Inflammatory macrophage treated with lipopolysaccharide for 1 hour (primary cell): Measurements from ENCODE around the gene OR7A5.
"Not testable (repeated sequence)": the region's sequence is repeated elsewhere in the genome, so short reads cannot be mapped to it uniquely, and the experiment has no call there.

Source experiments
- DNase-seq, 2 donors: peaks; one replicate each; pipeline ENCODE4 v3.0.0-alpha.2; 2020 to 2022

Gene OR7A5

DNA sequence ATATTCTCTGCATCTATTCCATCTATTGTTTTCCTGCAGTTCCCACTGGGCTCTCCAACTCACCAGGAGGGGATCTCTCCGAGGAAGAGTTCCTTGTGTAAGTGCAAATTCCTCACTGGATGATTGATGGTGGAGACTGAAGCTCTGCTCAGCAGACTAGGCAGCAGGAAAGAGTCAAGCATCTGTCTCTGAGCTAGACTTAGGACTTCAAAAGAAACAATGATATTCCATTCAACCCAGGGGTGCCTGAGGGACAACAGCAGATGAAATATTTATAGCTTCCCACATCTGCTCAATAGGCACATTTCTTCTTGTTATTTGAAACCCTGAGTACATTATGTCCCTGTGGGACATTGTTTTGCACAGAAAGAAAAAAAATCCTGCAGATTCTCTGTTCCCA, at the start of gene OR7A5, which contains the start of gene OR7C1:
TSS of gene OR7A5 (minus strand) at position 175 of the 400 bp plus-strand sequence. CDS start 6,944 bp downstream, outside the sequence.
TSS of gene OR7C1 (minus strand) at position 175 of the 400 bp plus-strand sequence. CDS start 35,049 bp downstream, outside the sequence.
- DNase-seq, result no peak

DNA sequence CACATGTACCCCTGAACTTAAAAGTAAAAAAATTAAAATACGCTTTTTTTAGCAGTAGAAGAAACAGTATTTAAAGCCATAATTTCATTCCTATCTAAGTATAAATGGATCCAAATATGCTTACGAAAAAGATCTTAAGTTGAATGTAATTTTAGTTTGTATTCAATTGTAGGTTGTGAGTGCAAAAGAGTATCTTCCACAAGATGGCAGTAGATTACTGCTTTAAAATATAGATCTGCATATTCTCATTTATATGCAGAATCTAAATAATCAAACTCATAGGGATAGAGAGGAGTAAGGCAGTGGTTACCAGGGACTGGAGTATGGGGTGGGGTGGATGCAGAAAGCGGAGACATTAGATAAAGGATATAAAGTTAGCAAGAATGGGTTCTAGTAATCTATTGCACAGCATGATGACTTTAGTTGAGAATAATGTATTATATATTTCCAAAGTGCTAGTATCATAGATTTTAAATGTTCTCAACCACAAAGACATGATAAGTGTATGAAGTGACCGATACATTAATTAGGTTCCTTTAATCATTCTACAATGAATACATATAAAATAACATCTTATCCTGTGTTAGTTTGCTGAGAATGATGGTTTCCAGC, 36.7 kb upstream of the OR7A5 start:
- DNase-seq, result peak; percentile 23 to 75

DNA sequence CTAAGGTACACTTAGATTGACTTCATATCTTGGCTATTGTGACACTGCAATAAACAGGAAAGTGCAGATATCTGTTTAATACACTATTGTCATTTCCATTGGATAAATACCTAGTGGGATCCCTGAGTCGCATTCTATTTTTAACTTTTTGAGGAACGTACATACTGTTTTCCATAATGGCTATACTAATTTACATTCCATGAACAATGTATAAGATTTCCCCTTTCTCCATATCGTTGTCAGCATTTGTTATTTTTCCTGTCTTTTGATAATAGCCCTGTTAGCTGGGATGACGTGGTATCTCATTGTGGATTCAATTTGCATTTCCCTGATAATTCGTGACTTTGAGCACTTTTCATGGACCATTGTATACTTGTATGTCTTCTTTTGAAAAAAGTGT, 33.5 kb upstream of the OR7A5 start:
- DNase-seq, result no peak

DNA sequence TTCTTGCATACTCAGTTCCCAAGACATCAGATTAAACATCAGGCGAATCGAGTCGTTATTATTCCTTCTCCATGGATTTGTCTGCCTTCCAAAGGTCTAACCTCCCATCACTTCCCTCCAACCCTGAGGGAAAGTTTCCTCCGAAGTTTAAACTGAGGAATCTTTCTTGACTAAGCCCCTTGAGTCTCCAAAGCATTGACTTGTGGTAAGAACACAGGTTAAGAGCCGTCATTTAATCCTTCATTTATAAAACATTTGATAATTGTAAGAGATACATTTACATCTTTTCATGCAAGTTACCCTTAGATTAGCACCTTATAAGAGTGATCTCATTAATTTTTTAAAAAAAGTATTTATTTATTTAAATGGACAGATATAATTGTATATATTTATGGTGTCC, 13.8 kb upstream of the OR7A5 start, which contains the start of gene OR7A10:
TSS of gene OR7A10 (minus strand) at position 101 of the 400 bp plus-strand sequence. CDS start 7,045 bp downstream, outside the sequence.
- no peak for DNase-seq

- no peak for DNase-seq
Measured at GRCh38 chr19:14843578-14843977, 8.6 kb upstream of the OR7A5 start.

DNA sequence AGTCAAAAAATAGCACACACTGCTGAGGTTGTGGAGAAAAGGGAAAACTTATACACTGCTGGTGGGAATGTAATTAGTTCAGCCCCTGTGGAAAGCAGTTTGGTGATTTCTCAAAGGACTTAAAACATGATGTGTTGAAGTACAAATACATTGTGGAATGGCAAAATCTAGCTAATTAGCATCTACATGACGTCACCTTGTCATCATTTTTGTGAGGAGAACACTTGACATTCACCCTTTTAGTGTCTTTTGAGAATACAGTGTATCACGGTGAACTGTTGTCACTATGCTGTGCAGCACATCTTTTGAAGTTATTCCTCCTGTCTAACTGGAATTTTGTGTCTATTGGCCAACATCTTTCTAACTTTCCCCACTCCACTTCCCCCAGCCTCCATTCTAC, 8.2 kb upstream of the OR7A5 start:
- no peak for DNase-seq

- DNase-seq, result no peak
Measured at GRCh38 chr19:14840206-14840605, 5.2 kb upstream of the OR7A5 start.

- DNase-seq, result no peak
Measured at GRCh38 chr19:14837391-14837790, 2.4 kb upstream of the OR7A5 start.

DNA sequence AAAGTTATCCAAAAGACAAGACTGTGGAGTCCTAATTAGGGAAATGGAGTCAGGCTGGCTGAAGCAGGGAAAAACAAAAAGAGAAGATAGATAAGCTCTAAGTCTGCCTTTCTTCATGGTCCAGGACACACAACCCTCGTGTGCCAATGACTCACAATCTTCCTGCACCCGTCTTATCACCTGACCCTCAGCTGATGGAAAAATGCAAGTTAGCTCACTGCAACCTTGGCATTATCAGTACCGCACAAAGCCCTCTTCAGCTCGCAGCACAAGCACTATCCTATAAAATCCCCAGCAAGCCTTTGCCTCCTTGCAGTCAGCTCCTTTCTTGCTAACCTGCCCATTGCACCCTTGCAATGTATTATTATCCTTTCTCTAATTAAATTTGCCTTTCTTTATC, 4.3 kb downstream of the OR7A5 start:
- no peak for DNase-seq

GRCh38 chr19:14826006-14826405, 9.0 kb downstream of the OR7A5 start:
- DNase-seq, result no peak

DNA sequence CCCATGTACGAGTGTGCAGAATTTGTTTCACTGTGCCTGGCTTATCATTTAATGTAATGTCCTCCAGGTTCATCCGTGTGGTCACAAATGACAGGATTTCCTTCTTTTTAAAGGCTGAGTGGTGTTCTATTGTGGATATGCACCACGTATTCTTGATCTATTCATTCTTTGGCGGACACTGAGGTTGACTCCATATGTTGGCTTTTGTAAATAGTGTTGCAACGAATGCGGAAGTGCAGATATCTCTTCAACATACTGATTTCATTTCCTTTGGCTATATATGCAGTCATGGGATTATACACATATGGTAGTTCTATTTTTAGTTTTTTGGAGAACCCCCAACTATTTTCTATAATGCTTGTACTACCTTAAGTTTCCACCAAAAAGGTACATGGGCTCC, 13.0 kb downstream of the OR7A5 start:
- DNase-seq, result peak; percentile 46 to 65

DNA sequence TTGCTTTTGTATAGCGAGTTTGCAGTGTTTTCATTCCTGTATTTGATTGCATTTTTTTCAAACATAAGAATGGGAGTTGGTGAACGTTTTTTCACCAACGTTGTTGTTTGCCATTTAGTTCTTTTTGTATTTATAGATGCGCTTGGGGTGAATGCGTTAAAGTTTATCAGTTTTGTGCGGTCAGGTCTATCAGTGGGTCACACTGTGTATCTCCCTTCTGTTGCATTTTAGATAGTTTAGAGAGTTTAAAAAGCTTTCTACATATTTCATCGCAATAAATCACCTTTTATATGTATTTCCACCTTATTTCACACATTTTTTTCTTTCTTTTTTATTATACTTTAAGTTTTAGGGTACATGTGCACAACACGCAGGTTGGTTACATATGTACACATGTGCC, 16.4 kb downstream of the OR7A5 start:
- no peak for DNase-seq

GRCh38 chr19:14817052-14817451, 17.9 kb downstream of the OR7A5 start:
- no peak for DNase-seq

- no peak for DNase-seq
Measured at GRCh38 chr19:14814982-14815652, 19.9 kb downstream of the OR7A5 start.

- no peak for DNase-seq
Measured at GRCh38 chr19:14809272-14810057, 25.5 kb downstream of the OR7A5 start.

- no peak for DNase-seq
Measured at GRCh38 chr19:14804765-14805164, 30.2 kb downstream of the OR7A5 start.

DNA sequence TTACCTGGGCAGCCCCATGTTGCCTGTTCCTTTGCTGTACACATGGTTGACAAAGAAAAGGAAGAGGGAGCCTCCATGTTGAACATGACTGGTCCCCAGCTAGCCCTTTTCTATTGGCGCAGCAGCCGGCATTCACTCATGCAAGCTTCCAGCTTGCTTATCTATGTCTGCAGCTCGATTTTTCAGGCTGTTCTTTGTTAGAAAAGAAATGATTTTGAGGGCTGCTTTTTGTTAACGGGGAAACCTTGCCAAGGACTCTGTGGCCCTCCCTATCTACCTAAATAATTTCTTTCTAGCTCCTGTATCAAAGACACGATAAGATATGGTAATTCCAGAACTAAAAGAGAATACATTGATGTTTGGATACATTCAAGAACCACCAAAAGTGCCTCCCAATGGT, 36.2 kb downstream of the OR7A5 start:
- no peak for DNase-seq

GRCh38 chr19:14796021-14796420, 39.0 kb downstream of the OR7A5 start:
- DNase-seq, result no peak

DNA sequence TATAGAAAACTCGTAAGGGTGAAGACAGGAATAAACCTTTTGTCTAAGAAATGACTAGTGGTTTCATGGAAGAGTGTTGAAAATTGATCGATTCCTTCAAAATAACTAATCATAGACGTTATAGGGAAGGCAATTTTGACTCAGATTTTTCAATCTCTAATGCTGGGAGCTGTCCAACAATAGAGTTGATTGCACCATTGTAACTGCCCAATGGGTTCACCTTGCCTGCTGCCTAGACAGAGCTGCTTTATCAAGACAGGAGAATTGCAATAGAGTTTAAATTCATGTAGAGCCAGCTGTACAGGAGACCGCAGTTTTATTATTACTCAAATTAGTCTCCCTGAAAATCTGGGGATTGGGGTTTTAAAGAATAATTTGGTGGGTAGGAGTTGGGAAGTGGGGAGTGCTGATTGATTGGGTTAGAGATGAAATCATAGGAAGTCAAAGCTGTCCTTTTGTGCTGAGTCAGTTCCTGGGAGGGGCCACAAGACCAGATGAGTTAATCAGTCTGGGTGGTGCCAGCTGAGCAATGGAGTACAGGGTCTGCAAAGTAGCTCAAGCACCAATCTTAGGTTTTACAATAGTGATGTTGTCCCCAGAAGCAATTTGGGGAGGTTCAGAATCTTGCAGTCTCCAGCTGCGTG, 39.8 kb downstream of the OR7A5 start:
- DNase-seq, result peak in 1 of 2 donors; percentile 36

- not testable (repeated sequence) for DNase-seq
Measured at GRCh38 chr19:14792250-14792649, 42.7 kb downstream of the OR7A5 start.

GRCh38 chr19:14786421-14786851, 48.5 kb downstream of the OR7A5 start:
- peak; percentile 25 to 47 for DNase-seq

DNA sequence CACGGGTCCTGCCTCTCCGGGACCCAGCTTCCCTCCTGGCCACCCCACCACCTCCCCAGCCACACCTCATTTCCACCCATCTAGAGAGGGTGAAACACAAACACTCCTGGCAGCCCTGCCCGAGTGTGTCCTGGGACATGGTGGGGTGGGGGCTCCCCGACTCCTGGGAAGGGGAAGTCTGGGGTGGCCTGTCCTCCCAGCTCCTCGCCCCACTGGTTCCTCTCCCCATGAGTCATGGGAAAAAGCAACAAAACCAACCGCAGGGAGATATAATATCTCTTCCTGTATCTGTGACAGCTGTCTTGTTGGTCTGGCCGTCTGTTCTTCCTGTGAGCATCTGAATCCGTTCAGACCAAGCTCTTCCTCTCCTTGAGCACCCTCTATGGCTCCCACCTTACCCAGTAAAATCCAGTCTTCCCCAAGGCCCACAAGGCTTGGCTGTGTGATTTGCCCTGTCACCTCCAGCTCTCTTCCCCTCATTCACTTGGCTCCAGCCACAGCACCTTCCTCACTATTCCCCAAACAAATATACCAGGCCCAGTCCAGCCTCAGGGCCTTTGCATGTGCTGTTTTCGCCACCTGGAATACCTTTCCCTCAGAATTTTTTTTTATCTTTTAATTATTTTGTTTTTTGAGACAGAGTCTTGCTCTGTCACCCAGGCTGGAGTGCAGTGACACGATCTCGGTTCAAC, 49.7 kb downstream of the OR7A5 start:
- DNase-seq, result peak; percentile 92 to 98
